HG03571 (cell line): Measurements from ENCODE around the gene RUVBL2.
A peak's percentile ranks its signal among the peaks of the same experiment; 100 is the strongest.

Experiments used
- ATAC-seq: cut with Tn5 transposase; IDR thresholded peaks from one replicate; pipeline ENCODE4 v1.9.1; 2021; ENCODE audit not compliant: unreplicated experiment

RUVBL2 gene

DNA sequence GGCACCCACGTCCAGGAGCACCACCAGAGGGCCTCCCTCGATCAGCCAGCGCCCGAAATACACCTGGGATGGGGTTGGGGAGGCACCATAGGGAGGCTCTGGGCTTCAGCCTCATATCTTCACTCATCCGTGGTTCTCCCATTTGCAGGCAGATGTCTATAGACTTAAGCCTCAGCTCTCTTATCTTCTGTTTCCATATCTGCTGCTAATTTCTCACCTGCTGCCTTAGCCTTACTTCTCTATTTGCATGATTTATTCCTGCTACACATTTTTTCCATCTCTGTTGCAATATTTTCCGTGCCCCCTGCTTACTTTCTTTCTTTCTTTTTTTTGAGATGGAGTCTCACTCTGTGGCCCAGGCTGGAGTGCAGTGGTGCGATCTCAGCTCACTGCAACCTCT is 6.4 kb upstream of the RUVBL2 start:
- ATAC-seq = no peak

- ATAC-seq = no peak
These were observed 5.4 kb upstream of the RUVBL2 start for GRCh38 chr19:48988286-48988685.

DNA sequence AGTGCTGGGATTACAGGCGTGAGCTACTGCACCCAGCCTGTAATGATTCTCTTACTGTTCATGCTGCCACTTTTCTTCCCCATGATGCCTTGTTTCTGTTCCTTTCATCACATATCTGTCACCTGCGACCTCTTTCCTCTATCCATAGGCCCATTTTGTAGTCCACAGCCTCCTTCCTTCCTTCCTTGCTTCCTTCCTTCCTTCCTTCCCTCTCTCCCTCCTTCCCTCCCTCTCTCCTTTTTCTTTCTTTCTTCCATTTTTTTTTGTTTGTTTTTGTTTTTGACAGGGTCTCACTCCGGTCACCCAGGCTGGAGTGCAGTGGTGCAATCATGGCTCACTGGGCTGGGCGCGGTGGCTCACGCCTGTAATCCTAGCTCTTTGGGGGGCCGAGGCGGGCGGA is 4.8 kb upstream of the RUVBL2 start:
- ATAC-seq = no peak

DNA sequence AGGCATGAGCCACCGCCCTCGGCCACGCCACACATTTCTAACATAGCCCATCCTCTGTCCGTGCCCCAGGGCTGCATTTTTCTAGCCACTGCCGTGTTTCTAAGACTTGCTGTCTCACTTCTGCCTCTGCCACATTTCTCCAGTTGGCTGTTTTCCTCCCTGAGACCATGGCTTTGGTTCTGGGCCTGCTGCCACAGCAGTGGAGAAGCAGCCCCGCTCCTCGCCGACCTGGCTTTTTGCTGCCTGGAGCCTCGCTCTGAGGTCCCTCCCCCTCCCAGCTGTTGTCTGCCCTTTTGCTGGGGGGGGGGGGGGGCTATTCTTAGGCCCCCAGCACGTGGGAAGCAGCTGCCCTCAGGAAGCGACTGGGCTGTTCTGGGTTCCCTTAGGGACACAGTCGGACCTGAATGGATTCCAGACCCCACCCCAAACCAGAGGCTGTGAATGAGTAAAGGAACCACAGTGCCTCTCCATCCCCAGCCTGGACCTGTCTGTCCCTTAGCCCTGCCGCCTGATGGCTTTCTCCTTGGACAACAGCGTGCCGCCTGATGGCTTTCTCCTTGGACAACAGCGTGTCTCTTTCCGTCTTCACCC is 3.9 kb upstream of the RUVBL2 start:
- ATAC-seq = no peak

DNA sequence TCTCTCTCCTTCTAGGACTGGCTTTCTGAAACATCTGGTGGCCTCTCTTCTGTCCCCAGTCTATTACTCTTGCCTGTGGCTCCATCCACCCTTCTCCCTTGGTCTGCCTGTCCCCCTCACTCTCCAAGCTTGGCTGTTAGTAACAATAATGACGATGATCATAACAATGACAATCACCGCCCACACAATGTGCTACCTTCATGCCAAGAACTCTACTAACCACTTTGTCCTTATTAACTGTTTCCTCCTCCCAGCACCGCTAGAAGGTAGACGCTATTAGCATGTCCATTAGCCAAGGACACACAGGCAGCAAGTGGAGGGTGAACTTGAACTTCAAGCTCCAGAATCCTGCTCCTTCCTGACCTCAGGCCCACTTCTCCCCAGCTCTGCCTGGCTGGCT is 3.3 kb upstream of the RUVBL2 start:
- ATAC-seq = no peak

DNA sequence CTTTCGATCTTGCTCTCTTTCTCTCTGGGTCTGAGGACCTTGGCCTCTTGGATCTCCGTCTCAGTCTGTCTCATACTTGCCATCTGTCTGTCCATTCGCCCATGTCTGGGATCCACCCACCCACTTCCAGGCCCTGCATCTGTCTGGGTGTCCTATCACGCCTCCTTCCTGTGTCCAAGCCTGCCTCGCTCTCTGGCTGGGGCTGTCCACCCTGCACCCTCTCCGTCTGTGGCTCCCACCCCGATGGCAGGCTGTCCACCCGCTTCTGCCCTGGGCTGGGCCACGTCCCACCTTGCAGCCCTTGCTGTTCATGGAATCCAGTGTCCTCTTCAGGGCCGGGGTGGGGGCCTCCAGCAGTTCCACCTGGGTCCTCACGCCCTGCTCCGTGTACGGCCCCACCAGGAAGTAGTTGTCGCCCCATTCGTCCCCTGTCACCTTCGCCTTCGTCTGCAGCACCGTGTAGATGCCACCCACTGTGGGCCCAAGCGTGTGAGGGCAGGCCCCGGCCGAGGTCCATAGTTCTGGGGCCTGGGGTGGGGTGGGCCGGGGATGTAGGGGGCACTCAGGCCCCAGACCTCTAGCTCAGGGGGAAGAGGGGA is 2.6 kb upstream of the RUVBL2 start:
- no peak for ATAC-seq

DNA sequence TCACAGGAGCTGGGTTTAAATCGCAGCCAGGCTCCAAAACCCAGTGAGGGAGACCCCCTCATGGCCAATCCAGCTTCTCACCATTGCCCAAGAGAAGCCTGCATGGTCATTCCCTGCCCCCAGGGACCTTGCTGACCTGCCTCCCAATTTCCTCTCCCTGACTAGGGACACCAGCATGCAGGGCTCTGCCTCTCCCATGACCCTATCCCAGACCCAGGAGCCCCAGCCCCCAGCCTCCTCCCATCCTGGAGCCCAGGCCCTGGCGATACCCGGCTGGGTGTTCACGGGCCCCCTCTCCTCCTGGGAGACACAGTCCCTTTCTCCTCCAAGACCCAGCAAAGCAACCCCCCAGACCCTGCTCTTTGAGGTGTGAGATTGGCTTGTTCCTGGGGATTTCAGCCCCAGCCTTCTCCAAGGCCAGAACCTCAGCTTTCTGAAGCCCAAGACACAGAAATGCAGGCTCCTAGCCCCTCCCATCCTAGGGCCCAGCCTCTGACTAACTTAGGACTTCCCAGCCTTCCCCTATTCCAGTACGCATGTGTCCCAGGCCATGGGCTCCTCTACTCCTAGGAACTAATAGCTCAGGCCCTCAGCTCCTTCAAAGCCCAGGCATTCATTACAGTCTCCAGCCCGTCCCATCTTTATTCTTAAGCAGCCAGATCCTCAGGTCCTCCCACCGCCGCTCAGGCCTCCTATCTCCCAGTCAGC is 1.7 kb upstream of the RUVBL2 start:
- ATAC-seq = no peak

- ATAC-seq = peak; percentile 3
These were observed 1.0 kb upstream of the RUVBL2 start for GRCh38 chr19:48992581-48993174.

DNA sequence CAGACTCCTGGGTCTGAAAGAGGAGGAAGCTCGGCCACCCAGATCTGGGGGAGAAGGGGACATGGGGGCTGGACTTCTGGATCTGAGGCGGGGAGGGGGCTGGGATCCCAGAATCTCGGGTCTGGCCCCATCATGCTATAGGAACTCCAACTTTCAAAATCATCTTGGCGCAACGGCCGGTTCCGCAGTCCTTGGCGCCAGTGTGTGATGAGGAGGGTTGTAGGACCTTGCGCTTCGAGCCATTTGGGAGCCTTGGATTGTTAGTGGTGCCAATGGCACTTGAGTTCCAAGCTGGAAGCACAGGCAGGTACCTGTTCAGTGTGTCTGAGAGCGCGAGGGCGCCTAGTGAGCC is 324 bp downstream of the RUVBL2 start:
- ATAC-seq = no peak

- no peak for ATAC-seq
These were observed 4.3 kb downstream of the RUVBL2 start for GRCh38 chr19:48997972-48998371.

DNA sequence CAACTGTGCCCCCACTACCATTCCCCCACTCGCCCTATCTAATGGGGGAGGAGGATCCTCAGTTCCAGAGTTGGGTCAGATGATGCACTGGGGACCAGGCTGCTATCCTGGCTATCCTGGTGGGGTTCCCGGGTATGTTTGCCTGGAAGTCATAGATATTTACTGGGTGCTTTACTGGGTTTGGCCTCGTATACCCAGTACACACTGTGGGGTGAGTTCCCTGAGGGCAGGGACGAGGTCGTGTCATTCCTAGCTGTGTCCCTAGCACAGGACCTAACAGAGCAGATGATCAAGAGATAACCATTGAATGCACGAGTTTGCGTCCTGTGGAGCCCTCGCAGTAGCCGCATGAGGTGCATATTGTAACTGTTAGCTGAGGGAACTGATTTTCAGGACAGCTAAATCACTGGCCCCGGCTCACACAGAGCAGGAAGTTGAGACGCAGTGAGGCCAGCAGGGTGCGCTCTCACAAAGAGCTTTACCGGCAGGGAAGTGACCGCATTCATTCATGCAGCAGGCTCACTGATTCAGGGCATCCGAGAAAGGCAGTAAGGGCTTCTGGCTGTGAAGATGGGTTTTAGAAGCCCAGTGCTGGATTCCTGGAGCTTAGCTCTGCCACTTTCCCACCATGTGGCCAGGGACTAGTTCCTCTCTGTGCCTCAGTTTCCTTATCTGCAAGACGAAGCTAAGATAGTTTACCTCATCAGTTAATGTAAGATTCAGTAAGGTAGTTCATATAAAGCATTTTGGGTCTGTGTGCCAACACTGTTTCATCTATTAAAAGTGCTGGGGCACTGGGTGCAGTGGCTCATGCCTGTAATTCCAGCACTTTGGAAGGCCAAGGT is 6.0 kb downstream of the RUVBL2 start:
- no peak for ATAC-seq

DNA sequence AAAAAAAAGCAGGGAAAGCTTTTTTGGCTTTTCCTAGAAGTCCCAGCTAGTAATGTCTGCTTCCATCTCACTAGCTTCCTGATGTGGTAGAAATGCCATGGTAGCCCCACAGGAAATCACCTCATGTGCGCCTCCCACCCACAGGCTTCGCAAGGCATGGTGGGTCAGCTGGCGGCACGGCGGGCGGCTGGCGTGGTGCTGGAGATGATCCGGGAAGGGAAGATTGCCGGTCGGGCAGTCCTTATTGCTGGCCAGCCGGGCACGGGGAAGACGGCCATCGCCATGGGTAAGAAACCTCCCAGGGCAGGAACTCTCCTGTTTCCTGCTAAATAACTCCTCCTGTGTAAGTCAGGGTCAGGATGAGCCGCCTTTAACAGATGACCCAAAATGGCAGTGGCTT is 10.4 kb downstream of the RUVBL2 start:
- ATAC-seq = no peak

- ATAC-seq = no peak
These were observed 11.4 kb downstream of the RUVBL2 start for GRCh38 chr19:49004964-49005614.

DNA sequence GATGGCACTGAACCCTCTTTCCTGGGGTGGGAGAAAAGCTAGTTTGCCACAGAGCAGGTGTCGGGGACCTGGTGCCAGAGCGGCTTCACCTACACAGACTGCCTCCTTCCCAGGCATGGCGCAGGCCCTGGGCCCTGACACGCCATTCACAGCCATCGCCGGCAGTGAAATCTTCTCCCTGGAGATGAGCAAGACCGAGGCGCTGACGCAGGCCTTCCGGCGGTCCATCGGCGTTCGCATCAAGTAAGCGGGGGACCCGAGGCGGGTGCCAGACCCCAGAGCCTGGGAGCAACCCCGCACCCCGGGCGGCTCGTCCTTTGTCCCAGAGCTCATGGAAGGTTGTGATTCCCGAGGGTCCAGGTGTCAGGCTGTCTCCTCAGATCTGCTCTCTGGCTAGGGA is 13.2 kb downstream of the RUVBL2 start:
- ATAC-seq = no peak

- ATAC-seq = no peak
These were observed 16.1 kb downstream of the RUVBL2 start for GRCh38 chr19:49009828-49010227.

- ATAC-seq = no peak
These were observed 16.8 kb downstream of the RUVBL2 start for GRCh38 chr19:49010453-49010852.

GRCh38 chr19:49011194-49011593 is 17.5 kb downstream of the RUVBL2 start:
- ATAC-seq = no peak

DNA sequence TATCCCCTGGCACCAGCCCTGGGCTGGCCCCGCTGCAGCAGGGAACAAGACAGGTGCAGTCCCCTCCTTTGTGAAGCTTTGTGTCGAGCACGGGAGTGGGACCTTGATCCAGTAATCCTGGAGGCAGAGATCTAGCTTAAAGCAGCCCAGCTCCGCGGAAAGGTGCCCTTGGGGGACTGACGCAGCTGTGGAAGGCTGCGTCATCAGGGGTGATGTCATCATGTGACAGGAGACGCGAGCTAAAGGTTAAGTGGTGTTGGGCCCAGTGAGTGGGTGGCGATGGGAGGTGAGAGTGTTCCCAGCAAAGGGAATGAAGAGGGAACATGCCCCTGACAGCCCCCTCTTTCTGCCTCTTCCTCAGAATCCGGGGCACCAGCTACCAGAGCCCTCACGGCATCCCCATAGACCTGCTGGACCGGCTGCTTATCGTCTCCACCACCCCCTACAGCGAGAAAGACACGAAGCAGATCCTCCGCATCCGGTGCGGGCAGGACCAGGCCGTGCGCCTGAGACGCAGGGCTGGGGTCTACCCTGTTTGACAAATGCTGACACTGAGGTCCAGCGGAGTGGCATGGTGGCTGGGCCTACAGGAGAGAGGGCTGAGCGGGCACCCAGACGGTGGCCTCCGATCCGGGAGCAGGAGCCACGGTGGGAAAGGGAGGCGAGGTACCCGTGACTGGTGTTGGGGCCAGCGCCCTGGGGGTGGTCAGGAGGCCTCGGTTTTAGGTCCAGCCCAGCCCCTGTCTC is 20.6 kb downstream of the RUVBL2 start:
- no peak for ATAC-seq

GRCh38 chr19:49014870-49015255 is 21.2 kb downstream of the RUVBL2 start:
- no peak for ATAC-seq
